ENCODE data around the gene LPAR5. TPM values are rescaled to one million over a fixed set of nuclear protein-coding genes. Genes with fewer than 3 reads are reported as not detected.
A peak's percentile ranks its signal among the peaks of the same experiment; 100 is the strongest.
"Not testable (repeated sequence)": the region's sequence is repeated elsewhere in the genome, so short reads cannot be mapped to it uniquely, and the experiment has no call there.

The LPAR5 gene
- total and polyA plus RNA-seq, 2 of the 8 experiments (the other 6 are each of a cell fraction or from before 2014, with no cell fraction given): 0.22 to 0.24 TPM

DNA sequence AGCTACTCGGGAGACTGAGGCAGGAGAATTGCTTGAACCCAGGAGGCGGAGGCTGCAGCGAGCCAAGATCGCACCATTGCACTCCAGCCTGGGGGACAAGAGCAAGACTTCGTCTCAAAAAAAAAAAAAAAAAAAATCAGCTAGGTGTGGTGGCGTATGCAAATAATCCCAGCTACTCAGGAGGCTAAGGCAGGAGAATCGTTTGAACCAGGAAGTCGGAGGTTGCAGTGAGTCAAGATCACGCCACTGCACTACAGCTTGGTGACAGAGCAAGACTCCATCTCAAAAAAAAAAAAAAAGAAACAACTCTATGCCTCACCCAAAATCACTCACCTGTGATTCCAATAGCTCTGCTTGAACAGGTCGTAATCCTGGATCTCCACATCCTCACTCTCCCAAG is 40.1 kb downstream of the LPAR5 start:
- not testable (repeated sequence) for H3K4me2 ChIP-seq (ENCODE audit: insufficient read depth in 1 of 2, low read depth in 2 of 2, low read length in 2 of 2); H3K14ac ChIP-seq (ENCODE audit: insufficient read length); H3K9me3 ChIP-seq (ENCODE audit: insufficient read depth in 2 of 2, low read depth in 1 of 2, low read length in 1 of 2); H3K18ac ChIP-seq (ENCODE audit: extremely low read depth, low read length); H3K56ac ChIP-seq (replicated peaks; ENCODE audit: insufficient read length, low read depth, low read length); H2BK120ac ChIP-seq (replicated peaks; ENCODE audit: low read depth, low read length); H2BK5ac ChIP-seq (ENCODE audit: low read depth, low read length); H4K8ac ChIP-seq (ENCODE audit: extremely low read depth, insufficient read depth, low read length); H3K4me3 ChIP-seq (ENCODE audit: extremely low read depth in 1 of 4, insufficient read depth in 2 of 4, low read depth in 3 of 4, low read length in 4 of 4); H3K4me1 ChIP-seq (replicated peaks in 1 of 4; ENCODE audit: control insufficient read depth in 3 of 4, insufficient read depth in 4 of 4, low read length in 3 of 4); H2BK20ac ChIP-seq (ENCODE audit: low read length); H3K79me2 ChIP-seq (ENCODE audit: control insufficient read depth in 1 of 2, insufficient read depth in 2 of 2, low read length in 2 of 2); H4K5ac ChIP-seq (ENCODE audit: insufficient read length, low read depth, low read length); H3K23ac ChIP-seq (ENCODE audit: insufficient read length); H2AK5ac ChIP-seq (ENCODE audit: low read depth, low read length); DNase-seq (ENCODE audit: low read depth in 1 of 2, low spot score in 2 of 2); H3K4ac ChIP-seq (replicated peaks; ENCODE audit: insufficient read length, low read depth, low read length); H2AFZ ChIP-seq (ENCODE audit: low read length); H2BK12ac ChIP-seq (ENCODE audit: low read depth, low read length); H3K79me1 ChIP-seq (ENCODE audit: low read depth, low read length); H3K23me2 ChIP-seq (ENCODE audit: low read depth, low read length); H3K27me3 ChIP-seq (replicated peaks in 1 of 4; ENCODE audit: control insufficient read depth in 3 of 4, extremely low read depth in 1 of 4, insufficient read depth in 3 of 4, low read length in 3 of 4); H3K27ac ChIP-seq (ENCODE audit: low read depth, low read length); H4K91ac ChIP-seq (replicated peaks; ENCODE audit: insufficient read length, low read length); FAIRE-seq; H2BK15ac ChIP-seq (ENCODE audit: low read length)
- H3K9ac ChIP-seq (replicated peaks in 1 of 4; ENCODE audit: extremely low read depth in 1 of 4, low read depth in 3 of 4, low read length in 3 of 4): peak overlapping the region in 1 of 4 experiments; percentile 32; a peak in 1 of 7 replicates
- POLR2A ChIA-PET (ENCODE audit: partially characterized antibody): interaction anchor here (0.7 to 13.4 kb wide), 14 partner anchors 8 to 87 kb away, joined by 3 to 225 read pairs (median 3); no protein-coding TSS in a partner anchor
- CTCF ChIA-PET (ENCODE audit: partially characterized antibody): interaction anchor here (0.7 to 3.7 kb wide), 7 partner anchors 14 to 74 kb away, joined by 3 to 21 read pairs (median 5); no protein-coding TSS in a partner anchor
- WGBS, 2 experiments (ENCODE audit: extremely low coverage in 1 of 2, insufficient coverage in 1 of 2, insufficient read length in 1 of 2, insufficient replicate concordance in 2 of 2, low coverage in 1 of 2, low lambda C conversion rate in 2 of 2, missing lambda C conversion rate in 1 of 2): 98% methylated on average over 8 of the region's 10 CpGs; no CpG with 5 or more reads in 1 of the 2 experiments
- H3K36me3 ChIP-seq (ENCODE audit: control insufficient read depth in 2 of 4, insufficient read depth in 4 of 4, low read length in 3 of 4): peaks cover 67 to 99% (median 86%) of the 10 kb centered on the region in 4 experiments
- H4K20me1 ChIP-seq (replicated peaks in 1 of 2; ENCODE audit: control insufficient read depth in 1 of 2, insufficient read depth in 2 of 2, low read length in 2 of 2): peaks cover 3 to 13% of the 10 kb centered on the region in 2 experiments

Measured in H1 (cell line).